Measurements from ENCODE around the gene PRRT4. TPM values are rescaled to one million over a fixed set of nuclear protein-coding genes. Genes with fewer than 3 reads are reported as not detected.

PRRT4 gene
- total RNA-seq, 1 experiment from 2014 or later, result not detected

GRCh38 chr7:128406314-128407232 lies 45.1 kb upstream of the PRRT4 start:
- Mint-ChIP-seq H3K27me3 (ENCODE audit: insufficient read depth, unreplicated experiment) (no peaks in the 10 kb centered on the region), H3K4me3 (ENCODE audit: unreplicated experiment) (peak overlapping the region; percentile 80), H3K27ac (ENCODE audit: low read depth, unreplicated experiment) (peak overlapping the region; percentile 78), H3K4me1 (ENCODE audit: insufficient read depth, unreplicated experiment) (peaks cover 17% of the 10 kb centered on the region), H3K9me3 (ENCODE audit: unreplicated experiment) (no peaks in the 10 kb centered on the region), H3K36me3 (ENCODE audit: insufficient read depth, unreplicated experiment) (peaks cover 15% of the 10 kb centered on the region)
- no peak for TF ChIP-seq CTCF (IDR thresholded peaks at IDR 0.05; ENCODE audit: unreplicated experiment)
- ChIA-PET POLR2A (interaction anchor here (1.6 kb wide), 1 partner anchor 63 kb away, joined by 4 read pairs; the partner anchor contains the start of gene RBM28), CTCF (interaction anchor here (1.6 to 3.7 kb wide), 3 partner anchors 8 to 20 kb away, joined by 5 to 43 read pairs (median 20); no protein-coding TSS in a partner anchor)
- no peak for DNase-seq (ENCODE audit: unreplicated experiment)
- intact Hi-C loops (cut with micrococcal nuclease), result no loop called here
- no TSS peak for BruUV-seq (replicated peaks)

DNA sequence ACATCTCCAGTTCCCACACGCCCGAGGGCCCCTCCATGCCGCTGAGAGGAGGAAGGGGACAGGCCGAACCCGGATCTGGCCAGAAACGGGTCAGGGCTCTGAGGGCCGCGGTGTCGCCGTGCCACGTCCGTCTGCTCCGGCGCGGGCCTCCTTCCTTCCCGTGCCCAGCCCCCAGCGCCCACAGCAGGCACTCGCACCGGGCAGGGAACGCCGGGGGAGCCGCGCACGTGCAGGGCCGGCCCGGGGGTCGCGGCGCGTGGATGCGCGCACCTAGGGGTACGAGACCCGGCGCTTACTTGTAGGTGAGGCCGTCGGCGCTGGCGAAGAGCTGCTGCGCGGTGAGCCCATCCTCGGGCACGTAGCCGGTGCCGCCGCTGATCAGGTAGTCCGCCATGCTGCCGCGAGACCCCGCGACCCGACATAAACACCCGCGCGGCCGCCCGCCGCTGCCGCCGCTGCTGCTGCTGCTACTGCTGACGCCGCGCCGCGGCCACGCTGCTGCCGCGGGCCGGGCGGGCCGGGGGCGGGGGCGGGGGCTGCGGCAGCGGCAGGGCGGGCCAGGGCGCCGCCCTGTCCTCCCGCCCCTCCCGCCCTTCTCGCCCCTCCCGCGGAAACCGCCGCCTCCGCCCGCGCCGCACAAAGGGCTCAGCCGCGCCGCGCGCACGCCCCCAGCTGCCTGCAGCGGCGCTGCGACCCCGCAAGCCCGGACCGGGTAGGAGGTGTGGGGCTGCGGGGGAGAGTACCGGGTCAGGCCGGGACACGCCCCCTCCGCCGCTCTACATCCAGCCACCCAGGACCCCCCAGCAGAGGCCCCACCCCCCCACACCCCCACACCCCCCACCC lies 44.2 kb upstream of the PRRT4 start:
- no TSS peak for BruUV-seq (replicated peaks)
- Mint-ChIP-seq H3K4me1 (ENCODE audit: insufficient read depth, unreplicated experiment) (peaks cover 17% of the 10 kb centered on the region), H3K27me3 (ENCODE audit: insufficient read depth, unreplicated experiment) (no peaks in the 10 kb centered on the region), H3K27ac (ENCODE audit: low read depth, unreplicated experiment) (peak overlapping the region; percentile 79), H3K36me3 (ENCODE audit: insufficient read depth, unreplicated experiment) (peaks cover 24% of the 10 kb centered on the region), H3K4me3 (ENCODE audit: unreplicated experiment) (peak overlapping the region; percentile 80), H3K9me3 (ENCODE audit: unreplicated experiment) (no peaks in the 10 kb centered on the region)
- ChIA-PET CTCF (interaction anchor here (0.7 to 10.2 kb wide), 9 partner anchors 9 to 70 kb away, joined by 3 to 160 read pairs (median 7); no protein-coding TSS in a partner anchor), POLR2A (interaction anchor here (0.5 to 1.6 kb wide), 6 partner anchors 10 to 167 kb away, joined by 3 to 6 read pairs (median 4); partner anchors contain the start of genes HILPDA and RBM28)
- intact Hi-C loops (cut with micrococcal nuclease), result no loop called here
- TF ChIP-seq CTCF (IDR thresholded peaks at IDR 0.05; ENCODE audit: unreplicated experiment), result no peak
- DNase-seq (ENCODE audit: unreplicated experiment), result peak; percentile 43

GRCh38 chr7:128404886-128405470 lies 43.5 kb upstream of the PRRT4 start:
- H3K36me3 Mint-ChIP-seq (ENCODE audit: insufficient read depth, unreplicated experiment), result peaks cover 30% of the 10 kb centered on the region
- no peaks in the 10 kb centered on the region for H3K9me3 Mint-ChIP-seq (ENCODE audit: unreplicated experiment)
- H3K4me3 Mint-ChIP-seq (ENCODE audit: unreplicated experiment), result peak overlapping the region; percentile 80
- DNase-seq (ENCODE audit: unreplicated experiment), result peak; percentile 52
- POLR2A ChIA-PET, result interaction anchor here (0.5 to 1.6 kb wide), 6 partner anchors 9 to 166 kb away, joined by 3 to 6 read pairs (median 4); partner anchors contain the start of genes HILPDA and RBM28
- H3K27ac Mint-ChIP-seq (ENCODE audit: low read depth, unreplicated experiment), result peak overlapping the region; percentile 79
- BruUV-seq (replicated peaks), result TSS peak; percentile 30
- no peaks in the 10 kb centered on the region for H3K27me3 Mint-ChIP-seq (ENCODE audit: insufficient read depth, unreplicated experiment)
- H3K4me1 Mint-ChIP-seq (ENCODE audit: insufficient read depth, unreplicated experiment), result peaks cover 17% of the 10 kb centered on the region
- intact Hi-C loops (cut with micrococcal nuclease), result no loop called here
- TF ChIP-seq CTCF (IDR thresholded peaks at IDR 0.05; ENCODE audit: unreplicated experiment), result no peak
- CTCF ChIA-PET, result interaction anchor here (0.7 to 10.2 kb wide), 7 partner anchors 10 to 70 kb away, joined by 3 to 160 read pairs (median 7); no protein-coding TSS in a partner anchor
